ENCODE data around the gene ARRDC3.

ARRDC3 gene

DNA sequence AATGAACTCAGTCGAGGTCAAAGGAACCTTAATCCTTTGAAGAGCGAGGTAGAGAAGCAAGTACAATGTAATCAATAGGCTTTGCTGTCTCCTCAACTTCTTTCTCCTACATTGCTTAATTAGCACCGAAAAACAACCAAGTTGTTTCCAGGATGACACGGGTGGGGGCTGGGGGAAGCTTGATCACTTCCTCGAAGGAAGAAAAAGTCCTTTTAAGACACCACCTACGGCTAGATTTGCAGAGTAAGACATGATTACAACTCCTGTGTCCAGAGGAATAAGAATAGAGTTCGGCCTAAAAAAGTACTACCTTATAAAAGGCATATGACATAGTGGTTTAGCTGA, 811 bp upstream of the ARRDC3 start:
- Histone ChIP-seq H3K27me3 (ENCODE audit: insufficient read depth, poor library complexity, severe bottlenecking) (no peaks in the 10 kb centered on the region), H3K4me3 (replicated peaks; ENCODE audit: insufficient read depth, low read length) (peak overlapping the region; percentile 43), H3K27ac (replicated peaks) (peak overlapping the region; percentile 97)
- TF ChIP-seq, protein P1, sequence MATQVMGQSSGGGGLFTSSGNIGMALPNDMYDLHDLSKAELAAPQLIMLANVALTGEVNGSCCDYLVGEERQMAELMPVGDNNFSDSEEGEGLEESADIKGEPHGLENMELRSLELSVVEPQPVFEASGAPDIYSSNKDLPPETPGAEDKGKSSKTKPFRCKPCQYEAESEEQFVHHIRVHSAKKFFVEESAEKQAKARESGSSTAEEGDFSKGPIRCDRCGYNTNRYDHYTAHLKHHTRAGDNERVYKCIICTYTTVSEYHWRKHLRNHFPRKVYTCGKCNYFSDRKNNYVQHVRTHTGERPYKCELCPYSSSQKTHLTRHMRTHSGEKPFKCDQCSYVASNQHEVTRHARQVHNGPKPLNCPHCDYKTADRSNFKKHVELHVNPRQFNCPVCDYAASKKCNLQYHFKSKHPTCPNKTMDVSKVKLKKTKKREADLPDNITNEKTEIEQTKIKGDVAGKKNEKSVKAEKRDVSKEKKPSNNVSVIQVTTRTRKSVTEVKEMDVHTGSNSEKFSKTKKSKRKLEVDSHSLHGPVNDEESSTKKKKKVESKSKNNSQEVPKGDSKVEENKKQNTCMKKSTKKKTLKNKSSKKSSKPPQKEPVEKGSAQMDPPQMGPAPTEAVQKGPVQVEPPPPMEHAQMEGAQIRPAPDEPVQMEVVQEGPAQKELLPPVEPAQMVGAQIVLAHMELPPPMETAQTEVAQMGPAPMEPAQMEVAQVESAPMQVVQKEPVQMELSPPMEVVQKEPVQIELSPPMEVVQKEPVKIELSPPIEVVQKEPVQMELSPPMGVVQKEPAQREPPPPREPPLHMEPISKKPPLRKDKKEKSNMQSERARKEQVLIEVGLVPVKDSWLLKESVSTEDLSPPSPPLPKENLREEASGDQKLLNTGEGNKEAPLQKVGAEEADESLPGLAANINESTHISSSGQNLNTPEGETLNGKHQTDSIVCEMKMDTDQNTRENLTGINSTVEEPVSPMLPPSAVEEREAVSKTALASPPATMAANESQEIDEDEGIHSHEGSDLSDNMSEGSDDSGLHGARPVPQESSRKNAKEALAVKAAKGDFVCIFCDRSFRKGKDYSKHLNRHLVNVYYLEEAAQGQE (IDR thresholded peaks at IDR 0.05; ENCODE audit: insufficient replicate concordance, low read depth): no peak
- TF ChIP-seq POLR2AphosphoS5 (IDR thresholded peaks at IDR 0.05; ENCODE audit: low read depth) (no peak), SPI1 (IDR thresholded peaks at IDR 0.05; ENCODE audit: borderline replicate concordance, low read depth) (no peak), GABPA (IDR thresholded peaks at IDR 0.05; ENCODE audit: low read depth) (no peak)
- TF ChIP-seq, protein P2, sequence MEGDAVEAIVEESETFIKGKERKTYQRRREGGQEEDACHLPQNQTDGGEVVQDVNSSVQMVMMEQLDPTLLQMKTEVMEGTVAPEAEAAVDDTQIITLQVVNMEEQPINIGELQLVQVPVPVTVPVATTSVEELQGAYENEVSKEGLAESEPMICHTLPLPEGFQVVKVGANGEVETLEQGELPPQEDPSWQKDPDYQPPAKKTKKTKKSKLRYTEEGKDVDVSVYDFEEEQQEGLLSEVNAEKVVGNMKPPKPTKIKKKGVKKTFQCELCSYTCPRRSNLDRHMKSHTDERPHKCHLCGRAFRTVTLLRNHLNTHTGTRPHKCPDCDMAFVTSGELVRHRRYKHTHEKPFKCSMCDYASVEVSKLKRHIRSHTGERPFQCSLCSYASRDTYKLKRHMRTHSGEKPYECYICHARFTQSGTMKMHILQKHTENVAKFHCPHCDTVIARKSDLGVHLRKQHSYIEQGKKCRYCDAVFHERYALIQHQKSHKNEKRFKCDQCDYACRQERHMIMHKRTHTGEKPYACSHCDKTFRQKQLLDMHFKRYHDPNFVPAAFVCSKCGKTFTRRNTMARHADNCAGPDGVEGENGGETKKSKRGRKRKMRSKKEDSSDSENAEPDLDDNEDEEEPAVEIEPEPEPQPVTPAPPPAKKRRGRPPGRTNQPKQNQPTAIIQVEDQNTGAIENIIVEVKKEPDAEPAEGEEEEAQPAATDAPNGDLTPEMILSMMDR (IDR thresholded peaks at IDR 0.05; ENCODE audit: insufficient read depth, low read length): no peak
- peak in 1 of 2 experiments; percentile 32 for DNase-seq (ENCODE audit: low read depth in 1 of 2, low spot score in 1 of 2)

DNA sequence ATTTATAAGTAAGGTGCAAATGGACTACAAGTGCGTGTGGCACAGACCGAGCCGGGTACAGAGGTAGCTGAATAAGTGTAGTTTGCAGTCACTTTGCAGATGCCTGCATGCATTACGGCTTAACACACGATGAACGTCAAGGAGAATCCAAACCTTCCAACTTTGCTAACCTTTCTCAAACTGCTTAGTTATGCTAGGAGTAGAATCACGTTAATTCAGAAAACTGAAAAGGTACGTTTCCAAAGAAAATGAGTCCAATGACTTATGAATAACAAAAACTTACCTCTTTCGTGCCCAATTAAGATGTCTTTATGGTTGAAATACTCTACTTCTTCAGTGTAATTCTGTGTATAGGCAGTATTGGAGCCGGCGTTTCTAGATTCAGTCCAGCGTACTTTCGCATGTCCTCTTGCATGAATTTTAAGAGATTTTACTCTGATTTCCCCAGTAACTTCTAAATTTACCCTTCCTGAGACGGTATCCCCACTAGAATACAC, 539 bp downstream of the ARRDC3 start:
- TF ChIP-seq SPI1 (IDR thresholded peaks at IDR 0.05; ENCODE audit: borderline replicate concordance, low read depth) (no peak), GABPA (IDR thresholded peaks at IDR 0.05; ENCODE audit: low read depth) (no peak), POLR2AphosphoS5 (IDR thresholded peaks at IDR 0.05; ENCODE audit: low read depth) (no peak)
- TF ChIP-seq, protein P2 (IDR thresholded peaks at IDR 0.05; ENCODE audit: insufficient read depth, low read length): no peak
- TF ChIP-seq, protein P1 (IDR thresholded peaks at IDR 0.05; ENCODE audit: insufficient replicate concordance, low read depth): no peak
- Histone ChIP-seq H3K27ac (replicated peaks) (peak overlapping the region; percentile 97), H3K27me3 (ENCODE audit: insufficient read depth, poor library complexity, severe bottlenecking) (no peaks in the 10 kb centered on the region), H3K4me3 (replicated peaks; ENCODE audit: insufficient read depth, low read length) (peak overlapping the region; percentile 46)
- peak in 1 of 2 experiments; percentile 21 for DNase-seq (ENCODE audit: low read depth in 1 of 2, low spot score in 1 of 2)

DNA sequence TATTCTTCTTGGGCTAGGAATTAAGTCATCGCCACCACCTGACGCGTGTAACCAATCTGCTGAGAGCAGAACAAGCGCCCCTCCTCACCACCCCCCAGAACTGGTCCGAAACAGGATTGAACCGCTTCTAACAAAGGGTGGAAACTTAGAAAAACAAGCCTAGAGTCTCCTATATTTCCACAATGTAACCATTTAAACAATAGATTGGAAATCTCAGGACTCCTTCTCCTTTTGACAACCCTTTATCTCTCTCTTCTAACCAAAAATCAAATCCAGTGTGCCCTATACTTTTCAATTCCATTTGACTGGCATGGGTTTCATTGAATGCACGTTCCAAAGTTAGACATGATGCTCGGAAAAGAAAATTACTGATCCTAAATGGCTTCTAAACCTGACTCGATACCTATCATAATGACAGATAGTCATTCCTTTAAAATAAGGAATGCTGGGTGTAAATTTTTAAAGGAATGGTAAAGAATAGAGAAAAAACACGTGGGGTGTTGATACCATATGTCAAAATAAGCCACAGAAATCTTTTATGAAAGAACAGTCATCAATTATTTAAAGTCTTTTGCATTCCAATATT, 1.2 kb downstream of the ARRDC3 start:
- peak overlapping the region; percentile 97 for H3K27ac ChIP-seq (replicated peaks)
- no peaks in the 10 kb centered on the region for H3K27me3 ChIP-seq (ENCODE audit: insufficient read depth, poor library complexity, severe bottlenecking)
- DNase-seq (ENCODE audit: low read depth in 1 of 2, low spot score in 1 of 2): peak in 1 of 2 experiments; percentile 80
- H3K4me3 ChIP-seq (replicated peaks; ENCODE audit: insufficient read depth, low read length): peak overlapping the region; percentile 46
- no peak for TF ChIP-seq GABPA (IDR thresholded peaks at IDR 0.05; ENCODE audit: low read depth)
- no peak for TF ChIP-seq POLR2AphosphoS5 (IDR thresholded peaks at IDR 0.05; ENCODE audit: low read depth)
- TF ChIP-seq, protein P2 (IDR thresholded peaks at IDR 0.05; ENCODE audit: insufficient read depth, low read length): no peak
- TF ChIP-seq SPI1 (IDR thresholded peaks at IDR 0.05; ENCODE audit: borderline replicate concordance, low read depth): no peak
- TF ChIP-seq, protein P1 (IDR thresholded peaks at IDR 0.05; ENCODE audit: insufficient replicate concordance, low read depth): no peak

Data from HL-60 (cell line).